HG03280 (cell line): ENCODE measurements around the gene CCDC91.

Experiments used
- ATAC-seq: cut with Tn5 transposase; IDR thresholded peaks from one replicate; pipeline ENCODE4 v1.9.1; 2021; ENCODE audit warnings: mild to moderate bottlenecking, moderate library complexity; ENCODE audit not compliant: unreplicated experiment

CCDC91 gene, protein sequence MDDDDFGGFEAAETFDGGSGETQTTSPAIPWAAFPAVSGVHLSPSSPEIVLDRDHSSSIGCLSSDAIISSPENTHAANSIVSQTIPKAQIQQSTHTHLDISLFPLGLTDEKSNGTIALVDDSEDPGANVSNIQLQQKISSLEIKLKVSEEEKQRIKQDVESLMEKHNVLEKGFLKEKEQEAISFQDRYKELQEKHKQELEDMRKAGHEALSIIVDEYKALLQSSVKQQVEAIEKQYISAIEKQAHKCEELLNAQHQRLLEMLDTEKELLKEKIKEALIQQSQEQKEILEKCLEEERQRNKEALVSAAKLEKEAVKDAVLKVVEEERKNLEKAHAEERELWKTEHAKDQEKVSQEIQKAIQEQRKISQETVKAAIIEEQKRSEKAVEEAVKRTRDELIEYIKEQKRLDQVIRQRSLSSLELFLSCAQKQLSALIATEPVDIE

DNA sequence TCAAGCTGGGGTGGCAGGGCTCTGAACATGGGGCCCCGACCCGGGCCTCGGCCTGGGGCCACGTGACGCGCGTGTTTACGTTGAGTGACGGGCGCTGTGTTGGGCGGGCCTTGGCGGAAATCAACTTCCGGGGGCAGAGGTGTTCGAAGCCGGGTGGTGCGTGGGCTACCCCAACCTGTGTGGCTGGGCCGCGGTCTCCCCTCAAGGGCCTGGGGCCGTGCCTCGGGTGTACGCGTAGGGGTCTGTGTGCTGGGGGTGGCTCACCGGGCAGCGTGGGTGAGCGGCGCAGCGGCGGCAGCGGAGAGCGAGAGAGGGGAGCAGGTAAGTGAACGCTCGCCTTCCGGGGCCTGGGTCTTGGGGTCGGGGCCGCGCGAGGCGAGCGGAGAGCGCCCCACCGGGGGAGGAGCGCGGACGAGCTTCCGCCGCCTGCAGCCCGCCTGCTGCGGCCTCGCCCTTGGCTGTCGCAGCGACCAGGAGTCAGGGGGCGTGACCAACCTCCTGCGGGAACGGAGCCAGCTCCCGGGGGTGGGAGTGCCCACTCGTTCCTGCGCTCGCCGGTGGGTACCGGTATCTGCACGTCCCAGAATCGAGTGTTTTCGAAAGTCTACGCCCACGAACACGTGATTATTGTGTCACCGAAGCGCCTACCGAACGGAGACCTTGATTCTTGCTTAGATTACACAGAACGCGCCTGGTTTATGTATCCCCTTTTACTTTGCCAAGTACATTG, at the start of gene CCDC91:
TSS of gene CCDC91 (plus strand) at position 136 of the 730 bp plus-strand sequence. CDS start 66,760 bp downstream, outside the sequence.
- ATAC-seq, result peak; percentile 90

DNA sequence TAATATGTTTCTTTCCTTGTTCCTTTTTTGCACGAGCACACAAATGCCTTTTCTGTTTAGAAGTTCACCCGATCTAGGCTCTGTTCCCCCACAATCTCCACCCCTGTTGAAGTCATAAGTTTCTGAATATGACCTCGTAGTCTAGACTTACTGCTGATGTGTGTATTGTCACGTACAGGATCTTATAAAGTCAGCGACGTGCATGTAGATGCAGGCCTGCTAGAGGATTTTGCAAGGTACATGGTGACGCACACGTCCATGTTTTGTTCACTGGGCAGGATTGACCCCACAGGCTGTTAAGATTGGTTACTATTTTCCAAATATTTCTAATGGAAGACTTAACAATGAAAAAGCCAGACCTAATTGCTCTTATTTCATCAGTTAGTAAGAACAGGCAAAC, 46.2 kb upstream of the CCDC91 start:
- no peak for ATAC-seq

DNA sequence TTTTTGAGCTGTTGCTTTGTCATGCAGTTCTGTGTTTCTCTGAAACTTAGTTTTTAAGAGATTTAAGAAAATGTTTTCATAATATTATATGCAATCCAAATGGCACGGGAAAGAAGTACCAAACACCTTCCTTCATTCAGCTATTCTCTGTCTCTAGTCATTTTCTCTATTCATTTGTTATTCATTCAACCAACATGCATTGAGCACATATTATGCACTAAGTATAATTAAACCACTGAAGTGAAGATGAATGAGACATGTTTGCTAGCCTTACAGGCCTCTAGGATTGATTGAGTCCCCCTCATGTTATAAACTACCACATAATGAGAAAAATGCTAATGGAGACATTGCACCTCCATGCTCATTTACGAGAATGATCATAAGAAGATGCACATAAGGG, 45.7 kb upstream of the CCDC91 start:
- ATAC-seq, result no peak

DNA sequence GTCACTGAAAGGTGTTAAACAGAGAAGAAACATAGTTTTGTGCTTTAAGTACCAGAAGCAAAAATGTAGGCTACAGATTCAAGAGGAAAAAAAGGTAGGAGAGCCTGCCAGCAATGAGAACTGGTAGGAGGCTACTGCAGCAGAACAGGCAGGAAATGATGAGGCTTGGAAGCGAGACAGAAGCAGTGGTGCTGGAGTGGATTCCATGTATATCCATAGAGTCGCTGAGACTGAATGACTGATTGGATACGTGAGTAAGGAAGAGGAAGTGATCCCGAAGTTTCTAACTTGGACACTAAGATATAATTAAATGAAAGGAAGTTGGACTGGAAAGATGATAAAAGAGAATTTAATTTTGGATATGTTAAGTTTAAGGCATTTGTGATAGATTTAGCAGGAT, 45.0 kb upstream of the CCDC91 start:
- ATAC-seq, result no peak

DNA sequence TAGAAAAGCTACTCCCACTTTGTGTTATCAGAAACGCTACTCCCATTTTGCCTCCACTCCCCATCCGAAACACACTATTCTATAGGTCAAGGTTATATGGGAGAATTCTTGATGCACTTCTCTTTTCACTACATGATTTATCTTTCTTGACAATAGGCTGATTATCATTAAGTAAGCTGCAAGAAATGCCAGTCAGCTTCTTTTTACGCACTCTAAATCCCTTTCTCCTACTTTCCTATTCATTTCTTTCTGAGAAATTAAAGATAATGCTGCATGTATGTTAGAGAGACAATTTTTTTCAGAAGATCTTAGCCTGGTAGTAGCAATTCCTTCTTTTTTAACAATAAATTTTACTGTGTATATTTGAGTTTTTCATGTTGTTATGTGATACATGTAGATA, 41.0 kb upstream of the CCDC91 start:
- no peak for ATAC-seq

DNA sequence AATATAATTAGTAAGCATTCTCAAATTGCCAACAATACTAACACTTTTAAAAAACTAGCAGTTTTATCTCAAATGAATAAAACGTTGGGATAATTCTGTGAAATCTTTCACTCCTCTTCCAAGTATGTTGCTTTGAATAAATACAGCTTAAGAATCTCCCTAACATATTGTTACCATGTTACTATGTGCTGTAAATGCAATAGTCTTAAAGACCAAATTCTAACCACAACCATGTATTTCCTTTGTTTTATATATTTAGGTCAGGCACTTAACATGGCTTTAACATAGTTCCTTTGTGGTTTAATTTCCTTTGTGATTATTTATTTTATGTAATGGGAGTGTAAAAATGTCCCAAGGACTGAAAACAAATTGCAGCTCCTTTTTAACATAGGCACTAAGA, 33.9 kb upstream of the CCDC91 start:
- no peak for ATAC-seq

DNA sequence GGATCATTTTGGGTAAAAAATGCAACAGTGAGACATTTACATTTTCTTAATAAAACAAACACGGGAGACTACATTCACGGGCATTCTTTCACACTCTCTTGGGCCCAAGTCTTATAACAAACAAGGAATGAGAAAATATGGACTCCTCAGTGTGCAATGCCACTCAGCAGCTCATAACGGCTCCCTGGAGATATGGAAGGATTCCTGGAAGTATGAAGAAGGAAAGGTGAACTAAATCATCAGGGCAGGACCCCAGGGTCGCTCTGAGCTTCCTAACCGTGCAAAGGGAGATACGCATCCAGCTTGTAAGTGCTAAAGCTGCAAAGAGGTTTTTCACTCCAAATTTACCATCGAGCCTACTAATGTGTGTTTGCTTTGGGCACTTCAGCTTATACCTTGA, 33.5 kb upstream of the CCDC91 start:
- ATAC-seq, result no peak

DNA sequence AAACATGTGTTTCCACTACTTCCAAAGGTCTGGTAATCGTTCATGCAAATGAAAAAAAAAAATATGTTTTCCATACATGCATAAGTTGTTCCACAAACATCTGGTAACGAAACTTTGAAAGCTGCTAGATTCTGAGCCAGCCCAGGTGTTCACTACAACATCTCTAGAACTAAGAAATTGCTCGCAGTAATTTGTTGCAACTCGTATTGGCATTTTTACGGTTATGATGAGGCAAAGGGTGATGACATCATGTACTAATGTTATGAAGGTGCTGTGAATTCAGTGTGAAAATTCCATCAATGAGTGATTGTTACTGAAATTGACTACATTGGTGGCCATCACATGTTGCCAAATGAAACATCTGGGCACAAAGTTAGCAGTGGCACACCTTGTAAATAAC, 31.9 kb upstream of the CCDC91 start:
- ATAC-seq, result no peak

DNA sequence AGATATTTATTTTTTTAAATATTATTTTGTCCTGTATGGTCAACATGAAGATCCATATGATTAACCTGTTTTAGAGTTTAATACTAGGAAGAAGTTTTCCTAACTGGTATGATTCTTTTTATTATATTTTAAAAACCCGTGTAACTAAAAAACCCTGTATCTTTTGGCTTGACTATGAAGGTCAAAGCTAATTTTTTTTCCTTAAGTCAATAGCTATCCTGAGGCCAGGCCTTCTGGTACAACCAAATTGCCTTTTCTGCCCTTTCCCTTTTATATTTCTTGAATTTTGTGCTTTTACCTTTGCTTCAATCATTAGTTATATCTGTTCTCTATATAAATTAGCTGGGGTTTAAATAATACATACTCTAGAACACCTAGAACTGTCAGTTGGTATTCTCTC, 30.6 kb upstream of the CCDC91 start:
- ATAC-seq, result no peak

DNA sequence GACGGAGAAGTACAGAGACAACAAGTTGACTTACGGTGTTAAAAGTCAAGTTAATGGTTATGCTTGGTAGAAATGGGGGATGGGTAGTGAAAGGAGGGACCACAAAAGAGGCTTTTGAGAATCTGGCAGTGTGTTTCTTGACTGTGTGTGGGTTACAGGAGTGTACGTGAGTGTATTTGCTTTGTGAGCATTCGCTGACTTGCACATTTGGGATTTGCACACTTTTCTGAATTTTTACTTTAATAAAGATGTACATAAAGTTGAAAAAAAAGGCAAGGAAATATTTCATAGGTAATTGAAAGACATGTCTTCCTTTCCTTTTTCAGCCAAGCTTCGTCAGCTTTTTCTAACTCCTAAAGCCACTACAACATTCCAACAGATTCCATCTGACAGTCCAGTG, 28.6 kb upstream of the CCDC91 start:
- ATAC-seq, result no peak

DNA sequence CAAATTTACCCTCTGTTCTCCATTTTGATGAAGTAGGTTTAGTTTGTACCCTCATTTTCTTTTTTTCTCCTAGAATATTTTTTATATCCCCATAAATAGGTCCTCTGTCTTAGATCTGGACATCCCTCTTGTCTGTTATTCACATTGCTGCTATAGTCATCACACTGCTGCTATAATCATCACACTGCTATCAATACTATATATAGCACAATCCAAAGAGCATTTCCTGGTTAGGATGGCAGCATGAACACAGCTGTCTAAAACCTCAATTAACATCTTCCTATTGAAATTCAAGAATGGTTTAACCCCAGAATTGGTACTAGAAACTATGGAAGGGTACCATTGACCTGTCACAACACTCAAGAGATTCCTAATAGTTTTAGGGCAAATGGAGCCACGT, 27.6 kb upstream of the CCDC91 start:
- no peak for ATAC-seq

DNA sequence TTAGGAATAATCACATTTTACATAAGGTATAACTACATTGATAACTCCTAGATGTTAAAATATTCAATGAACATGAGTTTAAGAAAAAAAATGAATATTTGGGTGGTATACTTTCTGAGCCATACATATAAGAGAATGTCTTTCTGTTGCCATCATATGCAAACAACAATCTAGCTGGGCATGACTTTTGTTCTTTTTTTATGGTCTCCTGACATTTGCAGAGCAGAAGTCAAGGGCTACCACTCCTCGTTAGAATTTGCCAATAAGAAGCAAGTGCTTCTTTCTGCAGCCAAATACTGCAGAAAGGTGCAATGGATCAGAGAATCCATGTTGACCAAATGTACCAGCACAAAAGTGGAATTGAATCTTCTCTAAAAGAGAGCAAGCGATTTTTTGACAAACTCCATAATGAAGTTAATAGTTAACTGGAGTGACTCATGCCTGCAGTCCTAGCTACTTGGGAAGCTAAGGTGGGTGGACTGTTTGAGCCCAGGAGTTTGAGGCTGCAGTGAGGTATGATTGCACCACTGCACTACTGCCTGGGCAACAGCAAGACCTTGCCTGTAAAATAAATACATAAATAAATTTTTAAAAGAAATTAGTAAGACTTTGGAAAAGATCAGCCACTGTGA, 25.5 kb upstream of the CCDC91 start:
- no peak for ATAC-seq

DNA sequence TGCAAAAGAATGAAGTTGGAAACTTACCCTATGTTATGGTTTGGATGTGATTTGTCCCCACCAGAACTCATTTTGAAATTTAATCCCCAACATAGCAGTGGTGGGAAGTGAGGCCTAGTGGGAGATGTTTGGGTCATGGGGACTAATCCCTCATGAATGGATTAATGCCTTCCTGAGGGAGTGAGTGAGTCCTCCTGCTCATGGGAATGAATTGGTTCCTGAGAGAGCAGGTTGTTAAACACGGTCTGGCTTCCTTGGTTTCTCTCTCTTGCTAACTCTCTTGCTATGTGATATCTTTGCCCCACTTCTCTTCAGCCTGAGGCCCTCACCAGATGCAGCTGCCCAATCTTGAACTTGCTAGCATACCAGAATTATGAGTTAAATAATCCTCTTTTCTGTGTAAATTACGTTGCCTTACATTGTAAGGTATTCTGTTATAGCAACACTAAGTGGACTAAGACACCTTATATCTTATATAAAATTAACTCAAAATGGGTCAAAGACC, 22.2 kb upstream of the CCDC91 start:
- no peak for ATAC-seq

DNA sequence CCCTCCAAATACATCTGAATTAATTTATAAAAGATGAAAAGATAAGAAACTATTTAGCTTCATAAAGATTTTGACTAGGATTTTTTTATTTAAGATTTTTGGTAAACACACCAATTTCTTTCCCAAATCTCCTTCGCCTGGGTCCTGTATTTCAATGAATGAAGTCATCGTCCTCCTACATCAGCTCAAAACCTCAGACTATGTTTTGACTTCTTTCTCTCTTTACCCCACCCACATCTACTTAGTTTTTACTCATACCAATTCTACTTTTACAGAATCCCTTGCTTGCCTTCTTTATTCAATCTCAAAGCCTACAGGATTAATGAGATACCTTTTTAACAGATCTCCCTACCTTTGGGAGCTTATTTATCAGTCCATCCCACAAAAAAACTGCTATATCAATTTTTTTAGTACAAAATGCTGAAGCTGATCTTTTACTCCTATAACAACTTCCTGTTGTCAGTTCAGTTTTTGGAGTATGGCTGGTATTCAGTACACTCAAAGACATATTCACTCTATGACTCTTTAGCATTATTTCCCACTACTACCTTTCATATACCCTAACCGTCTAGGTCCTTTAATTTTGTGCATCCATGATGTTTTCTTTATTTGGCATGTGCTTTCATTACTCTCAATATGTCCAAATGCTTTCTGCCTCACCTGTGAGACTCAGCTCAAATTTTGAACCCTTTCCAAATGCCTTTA, 18.7 kb upstream of the CCDC91 start:
- ATAC-seq, result no peak

DNA sequence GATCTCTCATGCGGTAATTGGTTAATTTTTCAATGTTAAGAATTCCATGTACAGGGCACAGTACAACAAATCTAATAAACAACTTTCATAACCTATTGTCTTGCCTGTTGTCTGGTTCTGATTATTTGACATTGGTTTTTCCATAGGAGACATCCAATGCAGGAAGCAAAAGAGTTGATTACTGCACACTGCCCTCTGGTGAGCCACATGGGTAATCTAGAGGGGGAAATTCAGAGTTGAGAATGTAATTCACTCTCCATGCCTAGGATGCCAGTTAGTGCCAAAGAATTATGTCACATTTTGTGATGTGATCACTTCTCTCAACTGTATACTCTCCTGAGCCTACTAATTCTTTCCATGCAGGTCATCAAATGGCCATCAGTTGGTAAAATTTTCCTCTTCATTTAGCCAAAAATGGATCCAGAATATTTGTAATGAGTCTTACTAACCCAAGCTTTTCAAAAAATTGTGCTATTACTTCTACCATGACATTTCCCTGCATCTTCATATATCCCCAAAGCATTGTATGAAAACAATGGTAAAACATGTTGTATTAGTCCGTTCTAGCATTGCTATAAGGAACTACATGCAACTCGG, 17.7 kb upstream of the CCDC91 start:
- ATAC-seq, result no peak

DNA sequence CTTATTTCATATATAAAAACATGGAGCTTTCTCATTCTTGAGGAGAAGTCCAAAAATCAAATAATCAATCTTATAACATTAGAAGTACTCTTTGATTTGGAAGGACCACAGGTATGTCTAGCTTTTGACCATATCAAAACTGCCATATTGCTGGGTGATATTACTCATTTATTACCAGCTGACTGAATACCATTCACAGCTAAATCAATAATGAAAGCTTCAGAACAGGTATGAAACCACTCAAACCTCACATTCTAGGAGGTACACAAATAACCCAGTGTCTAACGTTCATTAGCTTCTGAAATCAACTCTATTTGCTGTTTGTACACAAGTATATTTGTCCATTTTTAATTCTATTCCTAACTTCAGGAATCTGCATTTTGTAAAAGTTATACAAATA, 16.8 kb upstream of the CCDC91 start:
- ATAC-seq, result no peak

DNA sequence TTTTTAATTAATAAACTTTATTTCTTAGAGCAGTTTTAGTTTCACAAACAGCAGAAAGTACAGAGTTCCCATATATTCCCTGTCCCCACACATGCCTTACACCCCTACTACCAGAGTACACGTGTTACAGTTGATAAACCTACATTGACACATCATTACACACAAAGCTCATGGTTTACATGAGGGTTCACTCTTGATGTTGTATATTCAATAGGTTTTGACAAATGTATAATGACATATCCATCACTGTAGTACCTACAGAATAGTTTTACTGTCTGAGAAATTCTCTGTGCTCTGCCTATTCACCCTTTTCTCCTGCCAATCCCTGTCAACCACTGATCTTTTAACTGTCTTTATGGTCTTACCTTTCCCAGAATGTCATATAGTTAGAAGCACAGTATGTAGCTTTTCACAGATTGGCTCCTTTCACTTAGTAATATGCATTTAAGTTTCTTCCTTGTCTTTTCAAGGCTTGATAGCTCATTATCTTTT, 15.1 kb upstream of the CCDC91 start:
- ATAC-seq, result no peak

DNA sequence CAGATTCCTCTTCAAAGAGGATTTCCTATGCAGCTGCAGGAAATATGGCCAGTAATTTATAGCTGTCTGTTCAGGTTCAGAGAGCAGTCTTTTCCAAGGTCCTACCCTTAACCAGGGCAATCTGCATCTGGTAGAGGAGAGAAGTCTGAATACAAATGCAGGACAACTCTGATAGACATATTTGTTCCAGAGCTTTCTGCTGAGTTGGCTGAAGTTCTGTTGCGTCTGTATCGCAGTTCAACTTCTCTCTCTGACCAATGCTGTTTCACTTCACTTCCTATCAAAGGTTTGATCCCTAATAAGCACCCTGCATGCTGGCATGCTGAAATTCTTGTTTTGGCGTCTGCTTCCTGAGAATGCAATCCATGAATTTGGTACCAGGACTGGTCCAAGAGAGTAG, 14.0 kb upstream of the CCDC91 start:
- ATAC-seq, result no peak

DNA sequence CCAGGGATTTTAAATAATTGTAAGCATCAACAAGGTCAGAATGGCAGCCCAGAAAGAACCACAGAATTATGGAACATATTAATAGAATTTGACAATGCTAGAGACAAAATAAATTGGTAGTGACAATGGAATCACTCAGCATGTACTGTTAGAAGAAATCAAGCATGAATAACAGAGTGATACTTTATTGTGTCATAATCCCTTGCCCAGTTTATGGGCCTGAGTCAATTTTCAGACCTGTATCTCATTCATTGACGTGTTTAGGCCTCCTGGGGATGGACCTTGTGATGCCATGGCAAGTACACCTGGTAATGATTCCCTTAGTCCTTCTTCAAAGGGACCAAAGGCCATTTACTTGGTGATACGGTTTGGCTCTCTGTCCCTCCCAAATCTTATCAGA, 12.8 kb upstream of the CCDC91 start:
- no peak for ATAC-seq

DNA sequence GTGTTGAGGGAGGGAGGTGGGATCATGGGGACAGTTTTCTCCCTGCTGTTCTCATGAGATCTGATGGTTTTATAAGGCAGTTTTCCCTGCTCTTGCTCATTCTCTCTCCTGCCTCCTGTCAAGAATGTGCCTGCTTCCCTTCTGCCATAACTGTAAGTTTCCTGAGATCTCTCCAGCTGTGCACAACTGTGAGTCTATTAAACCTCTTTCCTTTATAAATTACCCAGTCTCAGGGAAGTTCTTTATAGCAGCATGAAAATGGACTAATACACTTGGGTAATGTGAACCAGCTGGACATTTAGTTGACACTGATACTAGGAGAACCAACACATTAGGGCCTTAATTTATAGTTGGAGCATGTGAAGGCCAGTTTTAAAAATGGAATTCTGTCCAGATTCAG, 12.4 kb upstream of the CCDC91 start:
- ATAC-seq, result no peak

DNA sequence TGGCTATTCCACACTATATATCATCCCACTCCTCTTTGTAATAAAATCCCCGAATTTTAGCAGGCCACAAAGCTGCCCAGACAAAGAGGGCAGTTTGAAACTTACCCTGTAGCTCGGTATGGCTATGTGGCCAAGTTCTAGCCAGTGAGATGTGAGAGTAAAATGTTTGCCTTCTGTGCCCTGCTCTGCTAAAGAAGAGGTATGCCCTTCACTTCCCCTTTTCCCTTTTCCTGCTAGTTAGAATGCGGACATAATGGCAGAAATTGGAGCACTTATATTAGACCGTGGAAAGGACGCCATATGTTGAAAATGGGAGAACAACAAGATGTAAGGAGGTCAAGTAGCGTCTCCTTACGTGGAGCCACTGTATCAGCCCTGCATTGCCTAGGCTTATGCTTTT, 11.5 kb upstream of the CCDC91 start:
- no peak for ATAC-seq
